ENCODE data around the gene FBXO4. TPM values are rescaled to one million over a fixed set of nuclear protein-coding genes. Genes with fewer than 3 reads are reported as not detected.

Gene FBXO4
- total RNA-seq, 4 donors from 2014 or later: 23.8 to 33.9 (median 30.4) TPM

DNA sequence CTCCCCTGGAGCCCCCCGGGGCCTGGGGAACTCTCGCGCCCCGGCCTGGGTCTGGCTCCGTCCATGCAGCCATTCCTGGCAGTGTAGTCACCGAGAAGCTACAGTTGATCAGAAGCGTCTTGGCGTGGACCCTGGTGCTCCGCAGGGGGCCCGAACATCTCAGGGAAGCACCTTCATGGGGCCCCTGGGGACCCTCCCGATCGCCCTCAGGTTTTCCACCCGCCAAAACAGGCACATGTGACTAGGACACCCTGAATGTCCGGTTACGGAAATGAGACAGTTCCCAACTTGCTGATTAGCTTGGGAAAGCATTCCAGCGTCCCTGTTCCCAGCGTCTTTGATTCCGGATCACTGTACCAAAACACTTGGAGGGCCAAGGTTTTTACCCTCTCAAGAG, 472 bp downstream of the FBXO4 start:
- TF ChIP-seq, protein P1, sequence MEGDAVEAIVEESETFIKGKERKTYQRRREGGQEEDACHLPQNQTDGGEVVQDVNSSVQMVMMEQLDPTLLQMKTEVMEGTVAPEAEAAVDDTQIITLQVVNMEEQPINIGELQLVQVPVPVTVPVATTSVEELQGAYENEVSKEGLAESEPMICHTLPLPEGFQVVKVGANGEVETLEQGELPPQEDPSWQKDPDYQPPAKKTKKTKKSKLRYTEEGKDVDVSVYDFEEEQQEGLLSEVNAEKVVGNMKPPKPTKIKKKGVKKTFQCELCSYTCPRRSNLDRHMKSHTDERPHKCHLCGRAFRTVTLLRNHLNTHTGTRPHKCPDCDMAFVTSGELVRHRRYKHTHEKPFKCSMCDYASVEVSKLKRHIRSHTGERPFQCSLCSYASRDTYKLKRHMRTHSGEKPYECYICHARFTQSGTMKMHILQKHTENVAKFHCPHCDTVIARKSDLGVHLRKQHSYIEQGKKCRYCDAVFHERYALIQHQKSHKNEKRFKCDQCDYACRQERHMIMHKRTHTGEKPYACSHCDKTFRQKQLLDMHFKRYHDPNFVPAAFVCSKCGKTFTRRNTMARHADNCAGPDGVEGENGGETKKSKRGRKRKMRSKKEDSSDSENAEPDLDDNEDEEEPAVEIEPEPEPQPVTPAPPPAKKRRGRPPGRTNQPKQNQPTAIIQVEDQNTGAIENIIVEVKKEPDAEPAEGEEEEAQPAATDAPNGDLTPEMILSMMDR (IDR thresholded peaks at IDR 0.05; ENCODE audit: low read depth): no peak

DNA sequence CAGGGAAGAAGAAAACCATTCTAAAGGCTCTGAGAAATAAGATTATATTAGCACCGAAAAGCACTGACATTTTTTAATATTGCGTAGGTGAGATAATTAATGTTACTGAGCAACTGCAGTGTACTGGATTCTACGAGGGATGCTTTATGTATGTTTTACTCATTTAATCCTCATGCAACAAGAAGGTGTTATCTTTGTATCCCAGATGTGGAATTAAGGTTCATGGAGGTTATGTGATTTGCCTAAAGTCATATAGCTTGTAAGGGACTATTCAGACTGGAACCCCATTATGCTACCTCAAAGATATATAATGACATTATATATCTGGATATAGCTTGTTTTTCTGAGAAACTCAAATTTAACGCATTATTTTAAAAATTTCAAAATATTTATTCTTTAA, 2.5 kb downstream of the FBXO4 start:
- TF ChIP-seq, protein P1 (IDR thresholded peaks at IDR 0.05; ENCODE audit: low read depth): no peak

DNA sequence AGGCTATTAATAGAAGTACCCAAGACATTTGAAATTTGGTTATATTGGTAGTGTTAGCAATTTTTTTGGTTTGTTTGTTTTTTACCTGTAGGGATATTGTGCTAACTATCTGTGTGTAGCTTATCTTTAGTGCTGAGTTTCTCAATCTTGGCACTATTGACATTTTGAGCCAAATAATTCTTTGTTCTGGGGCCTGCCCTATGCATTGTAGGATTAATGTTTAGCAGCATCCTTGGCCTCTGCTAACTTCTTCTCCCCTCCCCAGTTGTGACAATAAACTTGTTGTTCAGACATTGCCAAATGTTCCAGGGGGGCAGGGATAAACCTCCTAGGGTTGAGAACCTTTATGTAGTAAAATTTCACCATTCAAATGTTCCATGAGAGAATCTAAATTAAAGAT, 4.0 kb downstream of the FBXO4 start:
- TF ChIP-seq, protein P1 (IDR thresholded peaks at IDR 0.05; ENCODE audit: low read depth): no peak

DNA sequence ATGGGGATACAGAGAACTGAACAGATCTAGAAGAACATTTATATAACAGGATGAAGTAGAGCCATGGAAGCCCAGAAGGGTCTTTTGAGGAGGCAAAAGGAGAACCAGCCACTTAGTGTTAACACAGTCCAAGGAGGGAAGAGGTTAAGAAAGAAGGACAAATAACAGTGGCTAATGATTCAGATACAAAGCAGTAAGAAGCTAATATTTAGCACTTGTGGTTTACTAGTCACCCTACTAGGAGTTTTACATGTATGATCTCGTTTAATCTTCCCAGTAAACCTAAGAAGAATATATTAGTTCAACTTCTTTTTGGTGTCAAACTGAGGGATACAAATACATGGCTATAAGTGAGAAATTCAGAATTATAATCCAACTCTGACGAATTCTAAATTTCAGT, 7.7 kb downstream of the FBXO4 start:
- TF ChIP-seq, protein P1 (IDR thresholded peaks at IDR 0.05; ENCODE audit: low read depth): no peak

DNA sequence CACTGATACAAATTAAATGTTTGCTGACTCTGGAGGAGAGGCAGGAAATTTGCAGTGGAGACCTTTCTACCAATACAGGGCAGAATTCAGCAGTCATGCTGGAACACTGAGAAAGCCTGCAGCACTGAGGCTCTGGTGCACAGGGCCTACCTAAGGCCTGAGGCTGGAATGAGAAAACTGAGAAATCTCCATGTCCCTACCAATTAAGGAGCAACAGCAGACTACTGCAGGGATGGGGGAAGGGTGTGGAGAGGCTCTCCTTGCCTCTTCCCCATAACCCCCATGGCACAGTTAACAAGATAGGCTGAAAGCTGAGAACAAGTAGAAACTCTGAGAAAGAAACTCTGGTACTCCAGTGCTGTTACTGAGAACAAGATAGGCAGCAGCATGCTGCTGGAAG, 10.5 kb downstream of the FBXO4 start:
- TF ChIP-seq, protein P1 (IDR thresholded peaks at IDR 0.05; ENCODE audit: low read depth): no peak

DNA sequence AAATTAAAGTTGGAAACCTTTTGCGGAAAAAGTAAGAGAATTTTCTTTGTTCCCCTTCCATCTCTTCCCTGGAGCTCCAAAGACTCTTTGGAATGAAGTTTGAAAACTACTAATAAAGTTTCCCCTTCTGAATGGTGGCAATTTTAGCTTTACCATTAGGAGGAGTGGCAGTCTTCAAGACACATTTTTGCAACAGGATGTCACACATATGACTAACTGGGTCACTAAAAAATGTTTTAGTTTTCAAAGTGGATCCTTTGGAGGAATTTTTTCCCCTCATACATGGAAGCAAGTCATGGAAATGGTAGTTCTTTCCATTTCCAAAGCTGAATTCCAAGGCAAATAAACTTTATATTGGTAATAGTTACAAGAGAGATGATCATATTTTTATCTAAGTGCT, 15.6 kb downstream of the FBXO4 start:
- TF ChIP-seq, protein P1 (IDR thresholded peaks at IDR 0.05; ENCODE audit: low read depth): no peak

DNA sequence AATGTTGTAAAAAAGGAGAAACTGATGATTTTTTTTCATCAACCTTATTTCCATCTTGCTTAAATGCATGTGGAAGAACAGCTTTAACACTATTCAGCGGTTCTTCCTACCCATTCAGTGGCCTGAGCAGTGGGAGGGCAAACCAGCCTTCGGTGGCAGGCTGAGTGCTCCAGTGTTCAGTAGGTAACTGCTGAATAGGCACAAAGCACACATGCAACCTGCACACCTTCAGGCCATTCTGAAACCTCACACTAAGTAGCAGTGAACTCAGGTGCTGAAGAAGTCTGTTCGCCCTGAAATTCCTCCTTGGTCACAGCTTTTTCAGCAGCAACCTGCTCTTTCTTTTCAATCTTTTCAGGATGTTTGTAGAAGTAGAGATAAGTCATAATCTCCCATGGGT, 26.1 kb downstream of the FBXO4 start:
- TF ChIP-seq, protein P1 (IDR thresholded peaks at IDR 0.05; ENCODE audit: low read depth): no peak
